GM23248 (cell line): Measurements from ENCODE around the gene STARD4.

Source experiments
- EZH2 ChIP-seq: fragments of 200-600 bp; sonication (generic); IDR thresholded peaks from 2 replicates; pipeline ENCODE4 v1.6.1; 2018; ENCODE audit warnings: antibody characterized with exemption, mild to moderate bottlenecking; ENCODE audit not compliant: insufficient read depth, poor library complexity, severe bottlenecking
- EZH2phosphoT487 ChIP-seq: fragments of 200-600 bp; sonication (generic); IDR thresholded peaks from 2 replicates; pipeline ENCODE4 v1.6.1; 2018; ENCODE audit warnings: antibody characterized with exemption, moderate library complexity, mild to moderate bottlenecking, low read depth; ENCODE audit not compliant: insufficient read depth

- TF ChIP-seq EZH2, result no peak
- no peak for TF ChIP-seq EZH2phosphoT487
Measured at GRCh38 chr5:111478898-111479297, 33.4 kb downstream of the STARD4 start.
